ENCODE measurements around the gene CPN2. TPM values are rescaled to one million over a fixed set of nuclear protein-coding genes. Genes with fewer than 3 reads are reported as not detected.

Gene CPN2
- polyA plus RNA-seq, 1 donor from 2014 or later, result not detected

DNA sequence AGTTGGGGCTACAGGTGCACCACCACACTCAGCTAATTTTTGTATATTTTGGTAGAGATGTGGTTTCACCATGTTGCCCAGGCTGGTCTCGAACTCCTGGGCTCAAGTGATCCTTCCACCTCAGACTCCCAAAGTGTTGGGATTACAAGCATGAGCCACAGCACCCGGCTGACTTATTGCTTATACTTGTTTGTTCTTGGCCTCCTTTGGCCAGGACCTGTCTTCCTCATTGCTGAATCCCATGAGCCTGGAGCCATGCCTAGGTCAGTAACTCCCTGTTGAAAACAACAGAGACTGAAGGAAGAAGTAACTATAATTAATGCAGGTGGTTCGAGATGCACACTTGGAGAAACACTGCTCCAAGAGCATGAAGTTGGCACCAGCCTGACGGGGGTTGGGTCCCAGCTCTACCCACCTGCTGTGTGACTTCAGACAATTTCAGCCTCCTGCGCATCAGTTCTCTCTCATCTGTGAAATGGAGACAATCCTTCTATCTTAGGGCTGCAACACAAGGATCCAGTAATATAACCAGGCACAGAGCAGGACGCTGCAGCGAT is 38.9 kb downstream of the CPN2 start:
- no peak overlapping the region for H3K27ac ChIP-seq (ENCODE audit: low read length)
- peaks cover 9% of the 10 kb centered on the region for H3K27me3 ChIP-seq (ENCODE audit: insufficient read depth, low read depth, low read length)
- H3K9me3 ChIP-seq (ENCODE audit: low read length), result no peaks in the 10 kb centered on the region
- H3K9ac ChIP-seq (ENCODE audit: low read length), result no peak overlapping the region
- H3K79me2 ChIP-seq (replicated peaks; ENCODE audit: insufficient read depth, low read length), result no peaks in the 10 kb centered on the region
- no peaks in the 10 kb centered on the region for H4K20me1 ChIP-seq (ENCODE audit: insufficient read depth)
- TF ChIP-seq SMC3 (conservative IDR thresholded peaks at IDR 0.05; ENCODE audit: poor library complexity) (no peak), TAF1 (IDR thresholded peaks at IDR 0.05; ENCODE audit: low read depth) (no peak)
- TF ChIP-seq, protein P1, sequence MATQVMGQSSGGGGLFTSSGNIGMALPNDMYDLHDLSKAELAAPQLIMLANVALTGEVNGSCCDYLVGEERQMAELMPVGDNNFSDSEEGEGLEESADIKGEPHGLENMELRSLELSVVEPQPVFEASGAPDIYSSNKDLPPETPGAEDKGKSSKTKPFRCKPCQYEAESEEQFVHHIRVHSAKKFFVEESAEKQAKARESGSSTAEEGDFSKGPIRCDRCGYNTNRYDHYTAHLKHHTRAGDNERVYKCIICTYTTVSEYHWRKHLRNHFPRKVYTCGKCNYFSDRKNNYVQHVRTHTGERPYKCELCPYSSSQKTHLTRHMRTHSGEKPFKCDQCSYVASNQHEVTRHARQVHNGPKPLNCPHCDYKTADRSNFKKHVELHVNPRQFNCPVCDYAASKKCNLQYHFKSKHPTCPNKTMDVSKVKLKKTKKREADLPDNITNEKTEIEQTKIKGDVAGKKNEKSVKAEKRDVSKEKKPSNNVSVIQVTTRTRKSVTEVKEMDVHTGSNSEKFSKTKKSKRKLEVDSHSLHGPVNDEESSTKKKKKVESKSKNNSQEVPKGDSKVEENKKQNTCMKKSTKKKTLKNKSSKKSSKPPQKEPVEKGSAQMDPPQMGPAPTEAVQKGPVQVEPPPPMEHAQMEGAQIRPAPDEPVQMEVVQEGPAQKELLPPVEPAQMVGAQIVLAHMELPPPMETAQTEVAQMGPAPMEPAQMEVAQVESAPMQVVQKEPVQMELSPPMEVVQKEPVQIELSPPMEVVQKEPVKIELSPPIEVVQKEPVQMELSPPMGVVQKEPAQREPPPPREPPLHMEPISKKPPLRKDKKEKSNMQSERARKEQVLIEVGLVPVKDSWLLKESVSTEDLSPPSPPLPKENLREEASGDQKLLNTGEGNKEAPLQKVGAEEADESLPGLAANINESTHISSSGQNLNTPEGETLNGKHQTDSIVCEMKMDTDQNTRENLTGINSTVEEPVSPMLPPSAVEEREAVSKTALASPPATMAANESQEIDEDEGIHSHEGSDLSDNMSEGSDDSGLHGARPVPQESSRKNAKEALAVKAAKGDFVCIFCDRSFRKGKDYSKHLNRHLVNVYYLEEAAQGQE (IDR thresholded peaks at IDR 0.05; ENCODE audit: borderline replicate concordance), result no peak
- H2AFZ ChIP-seq (ENCODE audit: low read depth, low read length), result no peak overlapping the region
- no peak overlapping the region for H3K4me2 ChIP-seq (ENCODE audit: low read length)
- no peaks in the 10 kb centered on the region for H3K9me2 ChIP-seq (ENCODE audit: insufficient read depth, low read length)
- H3K36me3 ChIP-seq (ENCODE audit: insufficient read depth, low read length), result no peaks in the 10 kb centered on the region
- no peak overlapping the region for H3K4me3 ChIP-seq (ENCODE audit: low read length)
- H3F3A ChIP-seq (ENCODE audit: insufficient read depth, low read length, poor library complexity, severe bottlenecking), result no peaks in the 10 kb centered on the region

DNA sequence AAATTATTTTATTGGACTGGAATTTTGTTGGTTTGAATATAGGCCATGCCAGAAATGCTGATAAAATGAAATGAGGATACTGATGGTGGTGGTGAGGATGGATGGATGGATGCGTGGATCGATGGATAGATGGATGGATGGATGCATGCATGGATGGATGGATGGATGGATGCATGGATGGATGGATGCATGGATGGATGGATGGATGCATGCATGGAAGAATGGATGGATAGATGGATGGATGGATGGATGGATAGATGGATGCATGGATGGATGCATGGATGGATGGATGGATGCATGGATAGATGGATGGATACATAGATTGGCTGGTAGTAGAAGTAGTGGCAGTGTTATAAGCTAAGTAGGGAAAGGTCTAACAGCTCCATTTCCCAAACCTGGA is 40.1 kb downstream of the CPN2 start:
- no peak overlapping the region for H3K4me2 ChIP-seq (ENCODE audit: low read length)

More for the DNA sequence above, 40.1 kb downstream of the CPN2 start:
- Histone ChIP-seq H3K9me2 (ENCODE audit: insufficient read depth, low read length) (no peaks in the 10 kb centered on the region), H2AFZ (ENCODE audit: low read depth, low read length) (no peak overlapping the region), H3F3A (ENCODE audit: insufficient read depth, low read length, poor library complexity, severe bottlenecking) (no peaks in the 10 kb centered on the region), H4K20me1 (ENCODE audit: insufficient read depth) (no peaks in the 10 kb centered on the region), H3K9me3 (ENCODE audit: low read length) (no peaks in the 10 kb centered on the region), H3K4me3 (ENCODE audit: low read length) (no peak overlapping the region), H3K27ac (ENCODE audit: low read length) (no peak overlapping the region), H3K79me2 (replicated peaks; ENCODE audit: insufficient read depth, low read length) (no peaks in the 10 kb centered on the region), H3K27me3 (ENCODE audit: insufficient read depth, low read depth, low read length) (peaks cover 3% of the 10 kb centered on the region), H3K9ac (ENCODE audit: low read length) (no peak overlapping the region), H3K36me3 (ENCODE audit: insufficient read depth, low read length) (no peaks in the 10 kb centered on the region)
- TF ChIP-seq TAF1 (IDR thresholded peaks at IDR 0.05; ENCODE audit: low read depth), result no peak
- TF ChIP-seq, protein P1 (IDR thresholded peaks at IDR 0.05; ENCODE audit: borderline replicate concordance), result no peak
- no peak for TF ChIP-seq EP300 (conservative IDR thresholded peaks at IDR 0.05; ENCODE audit: poor library complexity, severe bottlenecking)
- TF ChIP-seq POLR2AphosphoS5 (IDR thresholded peaks at IDR 0.05), result no peak
- no peak for TF ChIP-seq SMC3 (conservative IDR thresholded peaks at IDR 0.05; ENCODE audit: poor library complexity)
- TF ChIP-seq MXI1 (conservative IDR thresholded peaks at IDR 0.05; ENCODE audit: poor library complexity, severe bottlenecking), result no peak
- TF ChIP-seq, protein P2, sequence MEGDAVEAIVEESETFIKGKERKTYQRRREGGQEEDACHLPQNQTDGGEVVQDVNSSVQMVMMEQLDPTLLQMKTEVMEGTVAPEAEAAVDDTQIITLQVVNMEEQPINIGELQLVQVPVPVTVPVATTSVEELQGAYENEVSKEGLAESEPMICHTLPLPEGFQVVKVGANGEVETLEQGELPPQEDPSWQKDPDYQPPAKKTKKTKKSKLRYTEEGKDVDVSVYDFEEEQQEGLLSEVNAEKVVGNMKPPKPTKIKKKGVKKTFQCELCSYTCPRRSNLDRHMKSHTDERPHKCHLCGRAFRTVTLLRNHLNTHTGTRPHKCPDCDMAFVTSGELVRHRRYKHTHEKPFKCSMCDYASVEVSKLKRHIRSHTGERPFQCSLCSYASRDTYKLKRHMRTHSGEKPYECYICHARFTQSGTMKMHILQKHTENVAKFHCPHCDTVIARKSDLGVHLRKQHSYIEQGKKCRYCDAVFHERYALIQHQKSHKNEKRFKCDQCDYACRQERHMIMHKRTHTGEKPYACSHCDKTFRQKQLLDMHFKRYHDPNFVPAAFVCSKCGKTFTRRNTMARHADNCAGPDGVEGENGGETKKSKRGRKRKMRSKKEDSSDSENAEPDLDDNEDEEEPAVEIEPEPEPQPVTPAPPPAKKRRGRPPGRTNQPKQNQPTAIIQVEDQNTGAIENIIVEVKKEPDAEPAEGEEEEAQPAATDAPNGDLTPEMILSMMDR (IDR thresholded peaks at IDR 0.05; ENCODE audit: poor library complexity, severe bottlenecking), result no peak
- TF ChIP-seq EZH2 (IDR thresholded peaks at IDR 0.05; ENCODE audit: borderline replicate concordance, insufficient read depth, low read length, poor library complexity, severe bottlenecking), result no peak
- TF ChIP-seq RAD21 (conservative IDR thresholded peaks at IDR 0.05), result no peak
